OCI-LY1 (cell line): ENCODE measurements around the gene DZIP3.

Experiments
- EZH2 ChIP-seq: fragments of 200-600 bp; sonication (generic), shearing (Covaris generic); IDR thresholded peaks from 2 replicates; pipeline ENCODE4 v1.8.0; 2017; ENCODE audit warnings: borderline replicate concordance, mixed run types, mild to moderate bottlenecking, antibody characterized with exemption, low read length, moderate library complexity, mixed read lengths
- TF ChIP-seq, protein P1 (sequence below): fragments of 200-600 bp; sonication (generic), shearing (Covaris generic); IDR thresholded peaks from 2 replicates; pipeline ENCODE4 v1.5.1; 2017; ENCODE audit warnings: mild to moderate bottlenecking, antibody characterized with exemption, low read length, moderate library complexity, mixed read lengths

GRCh38 chr3:108642526-108642925, 53.0 kb downstream of the DZIP3 start:
- TF ChIP-seq, protein P1, sequence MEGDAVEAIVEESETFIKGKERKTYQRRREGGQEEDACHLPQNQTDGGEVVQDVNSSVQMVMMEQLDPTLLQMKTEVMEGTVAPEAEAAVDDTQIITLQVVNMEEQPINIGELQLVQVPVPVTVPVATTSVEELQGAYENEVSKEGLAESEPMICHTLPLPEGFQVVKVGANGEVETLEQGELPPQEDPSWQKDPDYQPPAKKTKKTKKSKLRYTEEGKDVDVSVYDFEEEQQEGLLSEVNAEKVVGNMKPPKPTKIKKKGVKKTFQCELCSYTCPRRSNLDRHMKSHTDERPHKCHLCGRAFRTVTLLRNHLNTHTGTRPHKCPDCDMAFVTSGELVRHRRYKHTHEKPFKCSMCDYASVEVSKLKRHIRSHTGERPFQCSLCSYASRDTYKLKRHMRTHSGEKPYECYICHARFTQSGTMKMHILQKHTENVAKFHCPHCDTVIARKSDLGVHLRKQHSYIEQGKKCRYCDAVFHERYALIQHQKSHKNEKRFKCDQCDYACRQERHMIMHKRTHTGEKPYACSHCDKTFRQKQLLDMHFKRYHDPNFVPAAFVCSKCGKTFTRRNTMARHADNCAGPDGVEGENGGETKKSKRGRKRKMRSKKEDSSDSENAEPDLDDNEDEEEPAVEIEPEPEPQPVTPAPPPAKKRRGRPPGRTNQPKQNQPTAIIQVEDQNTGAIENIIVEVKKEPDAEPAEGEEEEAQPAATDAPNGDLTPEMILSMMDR, result no peak
- TF ChIP-seq EZH2, result no peak
